GM18511 (cell line): Measurements from ENCODE around the gene TUBGCP6.
A peak's percentile ranks its signal among the peaks of the same experiment; 100 is the strongest.

Experiments
- ATAC-seq: cut with Tn5 transposase; IDR thresholded peaks from one replicate; pipeline ENCODE4 v1.9.1; 2021; ENCODE audit warnings: mild to moderate bottlenecking, moderate library complexity; ENCODE audit not compliant: unreplicated experiment

TUBGCP6 gene

GRCh38 chr22:50252082-50253045 lies 7.5 kb upstream of the TUBGCP6 start:
- no peak for ATAC-seq

DNA sequence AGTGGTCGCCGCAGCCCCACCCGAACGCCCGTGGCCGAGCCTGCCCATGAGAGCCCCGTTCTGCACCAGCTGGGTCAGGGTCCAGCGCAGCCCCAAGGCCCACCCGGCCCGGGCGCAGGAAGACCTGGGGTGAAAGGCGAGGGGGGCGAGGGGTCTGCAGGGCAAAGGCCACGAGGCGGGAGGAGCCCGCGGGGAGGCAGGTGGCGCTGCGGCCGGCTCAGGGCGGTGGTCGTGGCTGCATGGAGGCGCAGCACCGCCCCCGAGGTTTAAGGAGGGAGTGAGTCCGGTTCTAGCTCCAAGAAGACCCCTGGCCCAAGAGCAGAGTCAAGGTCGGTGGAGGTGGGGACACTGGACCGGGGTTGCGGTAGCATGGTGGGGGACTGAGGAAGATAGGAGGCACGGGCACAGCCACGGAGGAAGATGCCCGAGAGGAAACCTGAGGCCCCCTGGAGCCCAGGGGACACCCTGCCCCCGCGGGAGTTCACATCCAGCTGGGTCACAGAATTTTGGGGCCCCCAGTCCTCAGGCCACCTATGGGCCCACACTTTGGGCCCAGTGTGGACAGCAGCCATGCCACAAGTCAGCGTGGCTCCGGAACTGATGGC lies 6.8 kb upstream of the TUBGCP6 start:
- no peak for ATAC-seq

DNA sequence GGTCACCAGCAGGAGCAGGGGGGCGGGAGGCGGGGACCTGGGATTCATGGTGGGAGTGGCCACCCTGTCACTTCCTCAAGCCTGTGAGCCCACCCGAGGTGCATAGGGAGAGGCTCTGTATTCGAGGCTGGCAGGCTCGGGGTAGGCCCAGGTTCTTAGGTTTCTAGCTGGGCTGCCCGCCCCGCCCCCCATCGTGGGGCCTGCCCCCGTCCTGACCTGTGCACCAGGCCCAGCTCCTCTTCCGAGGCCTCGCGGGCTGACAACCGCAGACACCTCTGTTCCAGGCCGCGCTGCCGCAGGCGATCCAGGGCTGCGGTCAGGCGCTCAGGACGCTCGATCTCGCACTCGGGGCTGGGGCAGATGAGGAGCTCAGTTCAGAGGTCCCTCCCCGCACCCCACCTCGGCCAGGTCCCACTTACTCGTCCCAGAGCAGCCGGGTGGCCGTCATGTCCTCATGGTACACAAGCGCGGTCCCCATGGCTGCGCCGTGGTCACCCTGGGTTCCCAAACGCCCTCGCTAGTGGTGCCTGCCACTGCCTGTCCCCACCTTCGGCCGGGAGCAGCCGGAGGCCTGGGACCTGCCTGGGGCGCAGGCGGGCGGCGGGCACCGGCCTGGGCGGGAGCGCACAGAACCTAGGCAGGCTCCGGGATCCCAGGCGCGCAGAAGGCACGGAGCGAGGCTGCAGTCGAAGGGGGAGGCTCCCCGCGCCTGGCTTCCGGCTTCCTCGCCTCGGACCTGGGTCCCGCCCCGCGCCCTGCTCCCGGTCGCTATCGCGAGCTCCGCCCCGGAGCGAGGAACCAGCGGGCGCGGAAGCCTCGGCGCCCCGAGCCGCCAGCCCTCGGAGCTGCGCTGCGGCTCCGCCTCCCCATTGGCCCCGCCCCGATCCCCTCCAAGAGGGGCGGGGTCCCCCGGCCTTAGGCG lies 6.0 kb upstream of the TUBGCP6 start, which contains the start of gene HDAC10:
TSS of gene HDAC10 (minus strand) at position 711 of the 922 bp plus-strand sequence. CDS start at position 478, 233 bp downstream.
- peak; percentile 69 for ATAC-seq

DNA sequence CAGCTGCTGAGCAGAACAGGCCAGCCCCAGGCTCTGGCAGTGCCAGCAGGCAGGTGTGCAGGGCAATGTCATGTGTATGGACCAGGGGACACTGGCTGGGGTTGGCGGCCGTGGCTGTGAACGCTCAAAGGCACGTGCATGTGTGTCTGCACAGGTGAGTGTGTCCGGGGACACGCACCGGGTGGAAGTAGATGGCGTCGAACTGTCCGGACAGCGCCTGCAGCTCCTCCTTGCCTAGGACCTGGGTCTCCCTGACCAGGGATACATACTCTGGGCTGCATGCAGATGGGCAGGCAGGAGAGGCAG lies 5.4 kb upstream of the TUBGCP6 start:
- no peak for ATAC-seq

DNA sequence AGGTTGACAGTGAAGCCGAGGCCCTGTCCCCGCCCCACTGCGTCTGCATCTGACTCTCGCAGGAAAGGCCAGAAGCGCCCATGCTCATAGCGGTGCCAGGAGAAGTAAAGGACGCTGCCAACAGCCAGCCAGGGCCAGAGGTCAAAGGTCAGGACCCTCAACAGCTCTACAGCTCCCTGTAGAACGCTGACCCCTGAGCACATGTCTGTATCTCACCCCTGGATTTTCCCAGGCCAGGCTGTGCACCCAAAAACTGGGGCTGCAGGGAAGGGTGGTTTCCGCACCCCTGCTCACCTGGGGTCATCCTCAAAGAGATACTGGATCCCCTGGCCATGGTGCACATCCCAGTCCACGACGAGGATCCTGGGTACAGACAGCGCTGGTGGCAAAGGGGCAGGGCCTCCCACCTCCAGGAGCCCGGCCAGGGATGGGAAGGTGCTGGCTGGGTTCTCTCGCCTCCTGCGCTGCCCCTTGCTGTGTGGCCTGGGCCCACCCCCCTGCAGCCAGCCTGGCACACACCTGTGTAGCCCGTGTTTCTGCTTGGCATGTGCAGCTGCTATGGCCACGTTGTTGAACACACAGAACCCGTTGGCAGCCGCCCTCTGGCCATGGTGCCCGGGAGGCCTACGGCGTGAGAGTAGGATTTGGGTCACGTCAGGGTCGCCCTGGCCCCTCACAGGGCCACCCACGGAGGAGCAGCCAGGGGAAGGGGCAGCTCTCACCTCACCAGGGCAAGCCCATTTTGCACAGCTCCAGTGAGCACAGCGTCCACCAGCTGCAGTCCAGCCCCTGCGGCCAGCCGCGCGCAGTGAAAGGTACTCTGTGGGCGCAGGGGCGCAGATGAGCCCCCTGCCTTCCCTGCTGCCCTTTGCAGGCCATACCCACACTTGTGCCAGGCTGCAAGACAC lies 4.8 kb upstream of the TUBGCP6 start:
- no peak for ATAC-seq

GRCh38 chr22:50248196-50249081 lies 3.6 kb upstream of the TUBGCP6 start:
- no peak for ATAC-seq

GRCh38 chr22:50247748-50248147 lies 2.9 kb upstream of the TUBGCP6 start:
- ATAC-seq, result no peak

DNA sequence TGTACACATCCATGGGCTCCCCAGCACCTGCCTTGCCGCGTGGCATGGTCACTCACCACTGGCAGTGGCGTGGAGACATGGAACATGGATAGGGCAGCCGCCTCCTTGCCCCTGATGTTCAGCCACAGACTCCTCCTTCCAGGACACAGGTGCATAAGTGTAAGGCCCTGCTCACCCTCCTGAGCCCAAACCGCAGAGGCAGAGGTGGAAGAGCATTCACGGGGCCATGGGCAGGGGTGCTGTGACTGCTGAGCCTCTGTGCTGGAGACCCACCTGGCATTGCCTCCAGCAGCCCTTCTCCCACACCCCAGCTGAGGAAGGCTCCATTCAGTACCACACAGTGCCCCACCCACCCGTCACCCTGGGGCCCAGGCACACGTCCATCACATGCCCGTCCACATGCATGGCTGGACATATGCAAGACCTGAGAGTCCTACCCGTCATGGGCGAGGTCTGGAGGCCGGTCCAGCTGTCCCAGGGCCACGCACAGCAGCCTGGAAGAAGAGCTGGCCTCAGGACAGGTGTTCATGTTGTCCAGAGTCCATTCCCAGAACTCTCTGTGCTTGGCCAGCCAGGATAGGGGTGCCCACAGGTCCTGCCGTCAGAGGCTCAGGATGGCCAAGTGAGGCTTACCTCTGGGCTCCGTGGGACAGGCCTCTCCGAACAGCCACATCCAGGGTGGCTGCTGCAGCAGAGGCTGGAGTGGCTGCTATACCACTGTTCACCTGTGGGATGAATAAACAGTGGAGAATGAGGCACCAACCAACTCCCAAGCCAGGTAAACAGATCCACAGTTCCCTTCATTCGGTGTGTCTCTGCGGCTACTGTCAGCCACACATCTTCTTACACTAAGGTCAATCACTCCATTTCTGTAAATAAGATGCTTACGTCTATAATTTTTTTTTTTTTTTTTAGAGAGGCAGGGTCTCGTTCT lies 1.7 kb upstream of the TUBGCP6 start:
- no peak for ATAC-seq

- ATAC-seq, result peak; percentile 6
Observed at GRCh38 chr22:50245214-50246072, 620 bp upstream of the TUBGCP6 start.

- ATAC-seq, result no peak
Observed at GRCh38 chr22:50243685-50244419, 971 bp downstream of the TUBGCP6 start.

GRCh38 chr22:50242406-50242949 lies 2.3 kb downstream of the TUBGCP6 start:
- no peak for ATAC-seq

DNA sequence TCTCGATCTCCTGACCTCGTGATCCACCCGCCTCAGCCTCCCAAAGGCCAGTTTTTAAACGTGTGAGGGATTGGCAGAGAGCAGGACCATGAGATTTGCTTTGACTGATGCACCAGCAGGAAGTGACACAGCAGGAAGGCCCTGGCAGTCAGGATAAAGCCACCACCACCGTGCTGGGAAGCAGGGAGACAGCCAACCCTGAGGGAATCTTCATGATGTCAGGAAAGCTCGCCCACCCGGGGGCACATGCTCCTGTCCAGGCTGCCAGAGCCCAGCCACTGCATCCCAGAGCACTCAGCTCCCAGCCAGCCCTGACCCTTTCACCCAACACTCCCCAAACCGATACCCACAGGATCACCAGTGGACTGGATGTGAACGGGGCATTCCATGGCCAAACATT lies 6.1 kb downstream of the TUBGCP6 start:
- no peak for ATAC-seq

- ATAC-seq, result no peak
Observed at GRCh38 chr22:50236731-50237409, 8.0 kb downstream of the TUBGCP6 start.

DNA sequence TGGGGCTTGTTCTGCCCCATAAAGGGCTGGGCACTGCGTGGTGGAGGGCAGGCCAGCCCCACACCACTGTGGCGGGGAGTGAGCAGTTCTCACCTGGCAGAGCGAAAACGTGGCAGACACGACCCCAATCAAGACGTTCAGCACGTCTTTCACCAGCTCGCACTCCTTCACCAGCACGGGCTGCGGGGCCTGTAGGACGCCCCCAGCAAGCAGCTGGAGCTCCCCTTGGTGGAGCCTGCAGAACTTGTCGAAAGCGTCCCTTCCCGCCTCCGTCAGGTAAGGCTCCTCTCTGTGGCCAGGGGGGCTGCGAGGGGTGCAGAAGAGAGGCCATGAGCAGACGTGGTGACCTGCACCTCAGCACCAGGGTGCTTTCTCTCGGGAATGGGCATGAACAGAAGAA lies 11.6 kb downstream of the TUBGCP6 start:
- ATAC-seq, result no peak

GRCh38 chr22:50232481-50233151 lies 12.2 kb downstream of the TUBGCP6 start:
- ATAC-seq, result no peak
